HG02763 (cell line): ENCODE results near the gene POLR3A.

Source experiments
- ATAC-seq: cut with Tn5 transposase; IDR thresholded peaks from one replicate; pipeline ENCODE4 v1.9.1; 2021; ENCODE audit warnings: mild to moderate bottlenecking, moderate library complexity; ENCODE audit not compliant: unreplicated experiment

POLR3A gene

GRCh38 chr10:78047314-78047891 lies 18.1 kb upstream of the POLR3A start:
- ATAC-seq = no peak

DNA sequence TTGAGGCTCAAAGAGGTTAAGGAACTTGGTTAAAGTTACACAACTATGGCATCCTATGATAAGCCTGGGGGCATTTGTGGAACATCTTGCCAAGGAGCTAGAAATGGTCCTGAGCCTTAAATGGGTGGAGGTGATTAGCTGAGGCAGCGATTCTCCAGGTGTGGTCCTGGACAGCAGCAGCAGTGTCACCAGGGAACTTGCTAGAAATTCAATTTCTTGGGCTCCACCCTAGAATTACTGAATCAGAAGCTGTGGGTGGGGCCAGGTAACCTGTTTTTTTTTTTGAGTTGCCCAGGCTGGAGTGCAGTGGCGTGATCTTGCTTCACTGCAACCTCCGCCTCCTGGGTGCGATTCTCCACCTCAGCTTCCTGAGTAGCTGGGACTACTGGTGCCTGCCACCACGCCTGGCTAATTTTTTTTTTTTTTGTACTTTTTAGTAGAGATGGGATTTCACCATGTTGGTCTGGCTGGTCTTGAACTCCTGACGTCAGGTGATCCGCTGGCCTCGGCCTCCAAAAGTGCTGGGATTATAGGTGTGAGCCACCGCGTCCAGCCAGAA lies 17.5 kb upstream of the POLR3A start:
- no peak for ATAC-seq

DNA sequence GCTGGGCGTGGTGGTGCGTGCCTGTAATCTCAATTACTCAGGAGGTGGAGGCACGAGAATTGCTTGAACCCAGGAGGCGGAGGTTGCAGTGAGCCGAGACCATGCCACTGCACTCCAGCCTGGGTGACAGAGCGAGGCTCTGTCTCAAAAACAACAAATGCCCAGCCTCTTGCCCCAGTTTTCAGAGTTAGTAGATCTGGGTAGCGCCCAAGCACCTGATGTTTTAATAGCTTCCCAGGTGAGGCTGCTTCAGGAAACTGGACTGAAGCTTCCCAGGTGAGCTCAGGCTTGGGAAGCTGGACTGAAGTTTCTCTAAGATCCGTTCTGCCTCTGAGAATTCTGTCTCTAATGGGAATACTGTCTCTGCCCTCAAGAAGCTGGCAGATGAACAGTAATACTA lies 16.5 kb upstream of the POLR3A start:
- ATAC-seq = no peak

DNA sequence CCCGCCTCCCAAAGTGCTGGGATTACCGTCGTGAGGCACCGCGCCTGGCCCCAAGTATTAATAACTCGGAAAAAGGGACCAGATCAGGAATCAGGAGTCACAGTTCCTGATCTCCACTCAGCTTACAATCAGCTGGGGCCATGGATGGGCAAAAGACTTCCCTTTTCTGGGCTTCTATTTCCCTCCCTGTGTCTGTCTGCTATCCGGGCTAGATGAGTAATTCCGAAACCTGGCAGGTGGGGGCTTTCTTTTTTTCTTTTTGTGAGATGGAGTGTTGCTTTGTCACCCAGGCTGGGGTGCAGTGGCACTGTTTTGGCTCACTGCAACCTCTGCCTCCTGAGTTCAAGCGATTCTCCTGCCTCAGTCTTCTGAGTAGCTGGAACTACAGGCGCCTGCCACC lies 15.9 kb upstream of the POLR3A start:
- ATAC-seq = peak; percentile 75

GRCh38 chr10:78044699-78045098 lies 15.4 kb upstream of the POLR3A start:
- ATAC-seq = no peak

- ATAC-seq = no peak
Observed at GRCh38 chr10:78044179-78044578, 14.9 kb upstream of the POLR3A start.

DNA sequence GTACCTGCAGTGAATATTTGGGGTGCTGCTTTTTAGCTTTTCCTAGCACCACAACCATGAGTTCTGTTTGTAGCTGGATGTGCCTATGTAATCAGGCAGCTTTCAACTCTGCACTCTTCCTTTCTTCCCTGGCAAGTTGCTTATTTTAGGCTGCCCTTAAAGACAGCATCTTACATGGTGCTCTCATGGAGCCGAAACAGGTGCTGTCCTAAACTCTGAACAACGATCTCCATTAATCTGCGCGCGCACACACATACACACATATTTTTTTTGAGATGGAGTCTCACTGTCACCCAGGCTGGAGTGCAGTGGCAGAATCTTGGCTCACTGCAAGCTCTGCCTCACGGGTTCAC lies 13.4 kb upstream of the POLR3A start:
- ATAC-seq = no peak

DNA sequence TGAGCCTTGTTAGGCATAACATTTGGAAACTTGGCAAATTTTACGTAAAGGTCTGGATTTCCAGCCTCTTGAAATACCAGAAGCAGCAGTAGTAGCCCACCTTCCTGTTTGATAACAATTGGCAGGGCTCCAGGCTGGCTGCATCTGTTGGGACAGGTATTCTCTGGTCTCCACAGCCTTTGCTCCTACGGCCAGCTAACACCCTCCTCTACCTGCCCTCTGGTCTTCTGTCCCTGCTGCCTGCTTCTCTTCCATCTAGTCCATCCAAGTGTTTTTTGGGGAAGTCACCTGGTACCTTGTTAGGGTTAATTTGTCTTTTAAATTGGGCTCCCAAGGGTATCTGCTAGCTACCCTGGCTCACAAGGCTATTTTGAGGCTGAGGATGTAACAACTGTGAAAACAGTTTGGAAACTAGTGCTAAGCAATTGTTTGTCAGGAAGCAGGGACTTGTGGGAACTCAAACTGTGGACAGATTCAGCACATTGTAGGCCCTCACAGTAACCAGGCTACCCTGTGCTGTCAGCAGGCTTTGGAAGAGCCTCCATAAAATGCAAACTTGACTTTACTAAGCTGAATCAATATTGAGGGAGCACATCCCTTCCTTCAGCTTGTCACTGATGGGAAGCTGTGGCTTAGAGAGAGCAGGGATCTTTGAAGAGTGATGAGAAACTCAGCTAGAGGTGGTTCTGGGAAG lies 12.9 kb upstream of the POLR3A start:
- ATAC-seq = no peak

GRCh38 chr10:78041170-78042057 lies 12.1 kb upstream of the POLR3A start:
- no peak for ATAC-seq

- no peak for ATAC-seq
Observed at GRCh38 chr10:78039743-78040142, 10.4 kb upstream of the POLR3A start.

GRCh38 chr10:78038791-78039547 lies 9.7 kb upstream of the POLR3A start:
- ATAC-seq = no peak

DNA sequence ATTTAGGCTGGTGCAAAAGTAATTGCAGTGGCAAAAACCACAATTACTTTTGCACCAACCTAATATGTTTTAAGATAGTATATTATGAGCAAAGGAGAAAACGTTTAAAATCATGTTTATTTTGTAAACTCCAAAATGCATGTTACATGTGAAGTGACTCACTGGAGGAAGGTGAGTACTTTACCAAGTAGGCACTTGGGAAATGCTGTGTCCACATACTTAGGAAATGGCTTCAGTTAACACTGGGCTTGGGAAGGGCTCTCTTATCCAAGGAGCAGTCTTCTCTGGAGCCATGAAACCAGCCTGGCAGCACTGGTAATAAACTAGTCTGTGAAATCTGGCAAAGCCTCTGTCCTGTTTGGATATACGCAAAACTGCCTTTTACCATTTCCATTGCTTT lies 8.8 kb upstream of the POLR3A start:
- ATAC-seq = no peak

DNA sequence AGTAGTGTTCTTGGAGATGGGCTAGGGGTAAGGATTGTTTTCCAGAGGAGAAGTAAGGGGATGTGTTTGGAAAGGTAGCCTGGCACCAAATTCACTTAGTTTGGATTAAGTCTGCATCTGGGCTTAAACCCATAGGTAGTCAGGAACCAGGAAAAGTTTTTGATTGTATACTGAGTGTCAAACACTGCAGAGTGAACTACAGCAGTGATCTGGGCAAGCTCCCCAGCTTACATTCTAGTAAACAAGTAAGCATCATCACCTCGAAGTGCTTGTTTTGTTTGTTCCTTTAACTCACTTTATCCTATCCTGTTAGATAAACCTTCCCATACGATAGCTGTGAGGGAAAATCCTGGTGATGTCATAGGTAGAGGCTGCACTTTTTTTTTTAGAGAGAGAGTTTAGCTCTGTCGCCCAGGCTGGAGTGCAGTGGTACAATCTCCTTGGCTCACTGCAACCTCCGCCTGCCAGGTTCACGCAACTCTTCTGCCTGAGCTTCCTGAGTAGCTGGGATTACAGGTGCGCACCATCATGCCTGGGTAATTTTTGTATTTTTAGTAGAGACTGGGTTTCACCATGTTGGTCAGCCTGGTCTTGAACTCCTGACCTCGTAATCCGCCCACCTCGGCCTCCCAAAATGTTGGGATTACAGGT lies 6.7 kb upstream of the POLR3A start:
- ATAC-seq = no peak

DNA sequence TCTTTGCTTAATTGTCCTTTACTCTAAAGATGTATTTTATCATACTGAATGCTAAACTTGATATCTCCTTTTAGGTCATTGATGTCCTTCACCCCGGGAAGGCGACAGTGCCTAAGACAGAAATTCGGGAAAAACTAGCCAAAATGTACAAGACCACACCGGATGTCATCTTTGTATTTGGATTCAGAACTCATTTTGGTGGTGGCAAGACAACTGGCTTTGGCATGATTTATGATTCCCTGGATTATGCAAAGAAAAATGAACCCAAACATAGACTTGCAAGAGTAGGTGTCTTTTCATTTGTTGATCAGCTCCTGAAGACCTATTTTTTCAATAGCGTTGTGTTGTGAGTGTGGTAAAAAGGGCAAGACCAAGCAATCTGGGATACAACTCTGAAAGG lies 6.1 kb upstream of the POLR3A start:
- no peak for ATAC-seq

DNA sequence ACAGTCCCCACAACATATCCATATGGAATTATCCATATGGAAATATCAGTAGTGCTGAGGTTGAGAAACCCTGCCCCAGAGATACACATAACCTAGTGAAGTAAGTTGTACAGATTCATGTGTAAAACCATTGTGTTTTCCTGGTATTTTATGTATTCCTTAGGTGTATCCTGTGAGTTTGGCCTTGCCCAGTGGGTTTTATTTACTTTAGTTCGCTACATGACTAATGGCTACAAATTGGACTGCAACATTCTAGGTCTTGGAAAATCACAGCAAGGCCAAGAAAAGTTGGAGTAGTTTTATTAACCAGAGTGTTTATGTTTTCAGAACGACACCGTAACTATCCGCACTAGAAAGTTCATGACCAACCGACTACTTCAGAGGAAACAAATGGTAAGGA lies 5.7 kb upstream of the POLR3A start:
- ATAC-seq = no peak

GRCh38 chr10:78033637-78034470 lies 4.5 kb upstream of the POLR3A start, which contains the start of gene RPS24:
RPS24 (plus strand) TSS chr10:78033863; CDS start chr10:78033902, 39 bp downstream.
- ATAC-seq = peak; percentile 84

DNA sequence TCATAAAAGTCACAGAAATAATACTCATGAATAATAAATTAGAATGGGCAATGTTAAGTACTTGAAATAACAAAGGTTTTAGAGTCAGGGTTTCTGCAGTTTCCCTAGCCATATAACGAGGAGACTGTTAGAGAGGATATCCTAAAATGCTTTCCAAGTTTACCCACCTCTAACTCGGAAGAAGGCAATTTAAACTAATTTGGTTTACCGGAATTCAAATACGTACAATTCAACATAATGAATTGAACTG lies 4.0 kb upstream of the POLR3A start:
- ATAC-seq = no peak

DNA sequence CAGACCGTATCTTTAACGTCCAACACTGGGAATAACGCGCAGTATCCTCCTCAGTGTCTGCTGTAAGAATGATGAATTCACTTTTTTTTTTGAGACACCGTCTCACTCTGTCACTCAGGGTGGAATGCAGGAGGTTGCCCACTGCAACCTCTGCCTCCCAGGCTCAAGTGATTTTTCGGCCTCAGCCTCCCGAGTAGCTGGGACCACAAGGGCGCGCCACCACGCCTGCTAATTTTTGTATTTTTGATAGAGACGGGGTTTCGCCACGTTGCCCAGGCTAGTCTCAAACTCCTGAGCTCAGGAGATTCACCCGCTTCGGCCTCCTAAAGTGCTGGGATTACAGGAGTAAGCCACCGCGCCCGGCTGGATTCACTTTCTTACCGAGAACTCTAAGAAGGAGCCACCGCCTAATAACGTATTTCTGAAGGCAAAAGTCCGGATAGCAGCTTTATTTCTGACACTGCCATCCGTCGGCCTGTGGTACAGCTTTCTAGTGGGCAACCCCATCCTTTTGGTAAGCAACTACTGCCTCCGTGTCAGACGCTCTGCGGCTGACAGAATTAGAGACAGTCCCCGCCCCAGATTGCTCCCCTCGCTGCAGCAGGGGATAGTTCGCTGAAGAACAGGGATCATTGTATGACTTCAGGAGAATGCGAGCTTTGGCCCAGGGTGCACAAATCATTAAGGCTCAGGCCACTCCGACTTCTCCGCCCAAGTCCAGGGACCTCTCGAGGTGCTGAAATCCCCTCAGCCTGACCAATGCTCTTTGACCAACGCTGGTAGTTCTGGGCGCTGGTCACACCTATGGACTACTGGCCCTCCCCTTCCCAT lies 662 bp downstream of the POLR3A start:
- ATAC-seq = no peak
